ENCODE results near the gene LMO7.

LMO7 gene

GRCh38 chr13:75715601-75716523, 79.7 kb downstream of the LMO7 start:
- DNase-seq (ENCODE audit: low read depth), result peak; percentile 67
- no peak overlapping the region for H3K4me3 ChIP-seq (ENCODE audit: low read depth, low read length)
- TF ChIP-seq CTCF (conservative IDR thresholded peaks at IDR 0.05; ENCODE audit: low read depth, low read length), result no peak

GRCh38 chr13:75717525-75717924, 81.4 kb downstream of the LMO7 start:
- H3K4me3 ChIP-seq (ENCODE audit: low read depth, low read length), result no peak overlapping the region
- peak; percentile 19 for DNase-seq (ENCODE audit: low read depth)
- TF ChIP-seq CTCF (conservative IDR thresholded peaks at IDR 0.05; ENCODE audit: low read depth, low read length), result no peak

- TF ChIP-seq CTCF (conservative IDR thresholded peaks at IDR 0.05; ENCODE audit: low read depth, low read length), result no peak
- H3K4me3 ChIP-seq (ENCODE audit: low read depth, low read length), result no peak overlapping the region
- no peak for DNase-seq (ENCODE audit: low read depth)
Measured at GRCh38 chr13:75721307-75721706, 85.2 kb downstream of the LMO7 start.

GRCh38 chr13:75723901-75724300, 87.8 kb downstream of the LMO7 start:
- no peak for DNase-seq (ENCODE audit: low read depth)
- H3K4me3 ChIP-seq (ENCODE audit: low read depth, low read length), result no peak overlapping the region
- no peak for TF ChIP-seq CTCF (conservative IDR thresholded peaks at IDR 0.05; ENCODE audit: low read depth, low read length)

- no peak for TF ChIP-seq CTCF (conservative IDR thresholded peaks at IDR 0.05; ENCODE audit: low read depth, low read length)
- no peak overlapping the region for H3K4me3 ChIP-seq (ENCODE audit: low read depth, low read length)
Measured at GRCh38 chr13:75724752-75725517, 88.8 kb downstream of the LMO7 start.

GRCh38 chr13:75725736-75726135, 89.6 kb downstream of the LMO7 start:
- no peak for DNase-seq (ENCODE audit: low read depth)

More at GRCh38 chr13:75724752-75725517, 88.8 kb downstream of the LMO7 start:
- DNase-seq (ENCODE audit: low read depth), result no peak

More at GRCh38 chr13:75725736-75726135, 89.6 kb downstream of the LMO7 start:
- TF ChIP-seq CTCF (conservative IDR thresholded peaks at IDR 0.05; ENCODE audit: low read depth, low read length), result no peak
- no peak overlapping the region for H3K4me3 ChIP-seq (ENCODE audit: low read depth, low read length)
